HG03175 (cell line): ENCODE results near the gene ADAM15.

Experiments used
- ATAC-seq: cut with Tn5 transposase; IDR thresholded peaks from one replicate; pipeline ENCODE4 v1.9.1; 2021; ENCODE audit warnings: mild to moderate bottlenecking, moderate library complexity; ENCODE audit not compliant: unreplicated experiment

Gene ADAM15

DNA sequence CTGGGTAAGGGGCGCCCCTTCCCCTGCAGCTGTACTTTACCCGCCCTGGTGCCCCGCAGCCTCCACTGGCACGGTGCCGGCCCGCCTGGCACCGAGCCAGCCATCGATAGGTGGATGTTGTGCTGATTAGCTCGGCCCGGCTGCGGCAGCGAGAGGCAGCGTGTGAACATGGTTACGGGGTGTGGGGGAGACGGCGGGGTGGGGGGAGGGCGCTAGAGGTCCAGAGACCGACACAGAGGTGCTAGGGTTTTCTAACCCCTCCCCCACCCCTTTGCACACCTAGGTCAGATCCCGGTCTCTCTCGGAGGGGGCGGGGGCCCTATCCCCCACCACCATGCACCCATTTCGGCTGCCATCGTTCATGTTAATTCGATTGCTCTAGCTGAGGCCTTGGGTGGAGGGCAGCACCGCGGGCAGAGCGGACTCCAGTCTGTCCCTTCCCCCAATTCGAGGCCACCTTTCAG, 19.1 kb downstream of the ADAM15 start:
- no peak for ATAC-seq

DNA sequence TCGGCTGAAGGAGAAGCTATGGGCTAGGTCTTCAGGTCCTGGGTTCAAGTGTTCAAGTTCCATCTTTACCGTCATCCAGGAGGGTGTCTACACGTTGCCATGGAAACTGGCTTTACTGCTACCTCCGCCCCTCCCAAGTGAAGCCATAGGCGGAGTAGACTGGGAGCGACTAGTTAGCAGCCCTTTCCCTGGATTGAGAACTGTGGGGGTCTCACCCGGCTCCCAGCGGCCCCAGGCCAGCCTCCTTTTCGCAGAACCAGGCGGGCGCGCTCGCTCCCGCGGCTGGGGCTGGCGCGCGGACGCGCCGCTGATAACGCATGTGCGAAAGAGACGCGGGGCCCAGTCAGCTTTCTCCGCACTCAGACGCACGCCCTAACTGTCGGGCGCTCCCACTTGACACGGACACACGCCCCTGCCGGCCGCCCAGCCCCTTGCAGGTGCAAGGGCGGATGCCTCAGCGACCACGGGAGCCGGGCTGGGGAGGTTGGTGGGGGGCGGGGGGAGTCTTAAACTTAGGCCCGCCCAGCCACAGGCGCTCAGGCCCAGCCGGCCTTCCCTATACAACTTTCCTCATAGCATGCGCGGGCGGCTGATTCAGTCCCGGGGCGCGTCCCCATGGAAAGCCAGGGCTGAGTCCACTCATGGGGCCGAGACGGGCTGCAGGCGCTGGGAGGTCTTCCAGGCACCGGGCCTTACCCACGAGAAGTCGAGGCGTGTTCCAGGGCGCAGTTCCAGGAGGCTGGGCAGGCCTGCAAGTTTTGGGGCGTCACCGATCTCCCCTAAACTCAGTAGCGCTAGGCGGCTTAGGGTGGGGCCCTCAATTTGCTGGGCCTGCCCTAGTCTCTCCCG, 19.8 kb downstream of the ADAM15 start:
- no peak for ATAC-seq

DNA sequence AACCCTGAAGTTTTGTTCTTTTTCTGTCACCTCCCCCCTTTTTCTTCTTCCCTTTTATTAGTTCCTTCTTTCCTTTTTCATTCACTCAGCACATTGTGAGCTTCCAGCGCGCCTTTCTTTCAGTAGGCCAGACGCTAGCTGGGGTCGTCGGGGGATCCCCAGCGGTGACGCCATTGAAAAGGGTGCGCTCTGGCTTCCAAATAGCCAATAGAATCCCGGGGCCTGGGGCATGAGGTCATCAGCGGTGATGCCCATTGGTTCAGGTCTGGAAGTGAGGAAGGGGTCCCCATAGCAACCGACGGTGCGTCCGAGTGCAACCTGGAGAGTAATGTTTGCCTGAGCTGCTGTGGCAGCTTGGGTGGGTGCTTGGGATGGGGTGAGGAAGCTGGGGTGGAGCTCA, 20.6 kb downstream of the ADAM15 start:
- no peak for ATAC-seq

DNA sequence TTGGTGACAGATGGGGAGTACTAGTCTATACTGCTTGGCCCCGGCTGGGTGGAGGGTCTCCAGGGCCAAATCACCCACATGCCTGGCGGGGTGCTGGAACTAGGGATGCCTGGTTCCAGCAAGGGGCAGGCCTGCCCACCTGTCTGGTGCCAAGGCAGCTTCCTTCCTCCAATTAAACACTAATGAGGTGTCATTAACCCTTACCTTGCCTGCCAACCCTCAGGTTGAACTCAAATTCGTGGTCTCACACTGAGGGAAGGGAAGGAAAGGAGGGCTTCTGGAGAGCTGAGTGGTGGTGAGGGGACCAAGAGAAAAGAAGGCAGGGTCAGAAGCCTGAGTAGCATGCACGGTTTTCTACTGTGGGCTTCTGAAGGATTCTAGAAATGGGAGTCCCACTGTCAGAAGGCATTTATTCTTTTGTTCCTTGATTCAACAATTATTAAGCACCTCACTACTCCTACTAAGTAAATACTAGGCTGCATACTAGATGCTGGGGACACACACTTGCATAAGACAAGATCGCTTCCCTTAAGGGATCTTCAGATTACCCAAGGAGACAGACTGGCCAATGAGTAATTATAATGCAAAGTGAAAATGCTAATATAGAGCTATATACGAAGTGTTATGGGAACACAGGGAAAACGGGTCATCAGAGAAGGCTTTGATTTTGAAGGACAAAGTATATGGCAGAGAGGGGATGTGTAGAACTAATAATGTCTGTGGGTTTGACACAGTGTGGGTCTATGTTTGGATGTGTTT, 21.6 kb downstream of the ADAM15 start:
- ATAC-seq: no peak

DNA sequence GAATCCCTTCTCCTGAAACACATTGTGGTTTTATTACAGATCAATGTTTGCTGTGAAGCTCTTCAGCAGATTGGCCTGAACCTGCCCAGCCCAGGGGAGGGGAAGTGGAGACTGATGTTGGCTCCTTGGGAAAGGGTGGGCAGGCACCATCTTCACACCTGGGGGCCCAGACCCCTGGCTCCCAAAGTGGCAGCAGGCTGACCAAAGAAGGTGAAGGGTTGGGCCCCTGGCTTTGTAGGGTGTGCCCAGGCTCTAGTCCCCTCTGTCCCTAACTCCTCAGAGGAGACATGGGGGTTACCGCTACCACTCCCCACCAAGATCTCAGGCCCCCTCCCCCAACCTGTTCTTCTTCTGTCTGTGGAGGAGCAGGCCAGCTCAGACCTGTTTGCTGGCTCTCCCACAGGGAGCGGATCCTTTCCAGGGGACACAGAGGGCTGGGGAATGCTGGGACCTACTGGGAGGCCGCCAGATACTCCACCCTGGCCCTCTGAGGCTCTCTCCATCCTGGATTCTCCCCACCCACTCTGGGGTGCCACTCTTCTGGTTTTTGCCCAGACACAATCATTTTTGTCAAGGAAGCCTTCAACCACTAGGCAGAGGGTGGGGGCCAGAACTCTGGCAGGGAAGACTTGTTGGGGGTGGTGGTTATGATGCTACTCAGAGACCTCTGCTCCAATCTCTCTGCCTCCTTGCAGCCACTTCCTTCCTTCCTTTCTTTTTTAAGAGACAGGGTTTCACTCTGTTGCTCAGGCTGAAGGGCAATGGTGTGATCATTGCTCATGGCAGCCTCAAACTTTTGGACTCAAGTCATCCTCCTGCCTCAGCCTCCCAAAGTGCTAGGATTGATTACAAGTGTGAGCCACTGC, 22.5 kb downstream of the ADAM15 start:
- no peak for ATAC-seq

DNA sequence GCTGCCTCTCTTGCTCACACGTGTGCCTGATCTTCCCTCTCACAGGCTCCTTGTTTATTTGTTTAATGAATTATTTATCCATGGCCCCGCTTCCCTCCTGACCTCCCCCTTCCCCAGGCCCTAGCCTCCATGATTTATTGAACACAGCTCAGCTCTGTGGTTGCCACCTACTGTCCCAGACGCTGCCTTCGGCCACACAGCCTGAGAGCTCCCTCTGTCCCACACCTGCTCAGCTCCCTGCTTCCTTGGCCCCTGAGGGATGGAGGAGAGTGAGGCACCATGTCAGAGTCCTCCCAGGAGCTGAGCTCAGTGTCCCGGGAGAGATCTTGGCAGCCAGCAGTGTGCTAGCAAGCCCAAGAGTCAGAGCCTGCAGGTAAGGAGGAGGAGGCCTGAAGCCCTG, 24.4 kb downstream of the ADAM15 start:
- no peak for ATAC-seq

DNA sequence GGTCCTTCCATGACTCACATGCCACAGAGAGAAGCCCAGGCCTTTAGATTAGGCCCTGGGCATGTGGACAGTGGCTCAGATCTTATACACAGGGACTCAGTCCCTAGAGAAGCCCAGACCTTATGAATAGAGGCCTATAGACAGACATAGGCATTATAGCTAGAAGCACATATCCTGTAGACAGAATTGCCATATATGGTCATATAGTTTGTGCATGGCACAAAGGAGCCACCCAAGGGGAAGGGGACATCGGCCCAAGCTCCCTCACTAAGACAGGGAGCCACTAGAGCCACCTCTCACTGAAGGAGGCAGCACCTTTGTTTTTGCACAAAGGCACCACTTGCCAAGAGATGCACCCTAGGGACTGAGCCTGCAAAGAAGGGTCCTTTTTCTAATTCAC, 25.3 kb downstream of the ADAM15 start:
- no peak for ATAC-seq

DNA sequence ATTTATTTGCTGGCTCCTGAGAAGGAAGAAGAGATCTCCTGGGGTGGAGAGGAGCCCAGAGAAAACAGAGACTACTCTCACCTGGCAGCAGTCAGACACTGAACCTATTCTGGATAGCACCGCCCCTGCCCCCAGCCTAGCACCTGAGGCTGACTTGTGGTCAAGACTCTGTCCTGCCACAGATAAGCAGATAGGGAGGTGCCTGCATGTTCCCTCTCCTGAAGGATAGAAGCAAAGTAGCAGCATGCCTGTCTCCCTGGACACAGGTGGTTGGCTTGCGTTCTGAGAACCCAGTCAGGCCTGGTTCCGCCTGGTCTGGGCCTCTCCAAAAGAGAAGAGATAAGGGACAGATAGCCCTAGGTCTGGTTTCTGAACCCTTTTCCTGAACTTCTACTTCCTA, 26.2 kb downstream of the ADAM15 start:
- ATAC-seq: no peak

DNA sequence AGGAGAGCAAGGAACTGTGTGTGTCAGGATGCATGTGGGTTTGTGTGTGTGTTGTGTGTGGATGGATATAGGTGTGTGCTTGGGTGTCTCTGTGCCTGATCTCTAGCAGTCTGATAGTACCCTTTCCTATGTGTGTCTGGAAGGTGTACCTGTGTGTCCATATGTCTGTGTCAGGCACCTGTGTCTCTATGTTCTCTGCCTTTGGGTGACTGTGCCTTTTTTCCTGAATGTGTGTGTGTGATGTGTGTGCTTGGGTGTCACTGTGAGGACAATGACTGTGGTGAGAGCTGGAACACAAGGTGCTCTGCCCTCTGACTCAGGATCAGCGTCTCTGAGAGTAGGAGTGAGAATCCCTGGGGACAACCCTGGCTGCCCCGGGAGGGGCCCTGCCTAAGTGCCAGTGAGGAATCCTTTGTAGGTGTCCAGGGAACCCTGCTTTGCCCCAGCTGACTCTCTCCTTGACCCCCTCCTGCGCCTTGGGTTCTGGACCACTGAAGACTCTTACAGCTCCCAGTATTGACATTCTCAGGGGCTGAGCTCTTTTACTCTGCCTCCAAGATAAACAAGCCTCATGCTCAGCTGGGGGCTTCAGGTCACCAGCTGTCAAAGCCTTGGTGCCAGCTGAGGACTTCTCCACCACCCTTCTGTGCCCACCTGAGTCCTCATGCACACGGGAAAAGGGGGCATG, 26.8 kb downstream of the ADAM15 start:
- ATAC-seq: no peak

DNA sequence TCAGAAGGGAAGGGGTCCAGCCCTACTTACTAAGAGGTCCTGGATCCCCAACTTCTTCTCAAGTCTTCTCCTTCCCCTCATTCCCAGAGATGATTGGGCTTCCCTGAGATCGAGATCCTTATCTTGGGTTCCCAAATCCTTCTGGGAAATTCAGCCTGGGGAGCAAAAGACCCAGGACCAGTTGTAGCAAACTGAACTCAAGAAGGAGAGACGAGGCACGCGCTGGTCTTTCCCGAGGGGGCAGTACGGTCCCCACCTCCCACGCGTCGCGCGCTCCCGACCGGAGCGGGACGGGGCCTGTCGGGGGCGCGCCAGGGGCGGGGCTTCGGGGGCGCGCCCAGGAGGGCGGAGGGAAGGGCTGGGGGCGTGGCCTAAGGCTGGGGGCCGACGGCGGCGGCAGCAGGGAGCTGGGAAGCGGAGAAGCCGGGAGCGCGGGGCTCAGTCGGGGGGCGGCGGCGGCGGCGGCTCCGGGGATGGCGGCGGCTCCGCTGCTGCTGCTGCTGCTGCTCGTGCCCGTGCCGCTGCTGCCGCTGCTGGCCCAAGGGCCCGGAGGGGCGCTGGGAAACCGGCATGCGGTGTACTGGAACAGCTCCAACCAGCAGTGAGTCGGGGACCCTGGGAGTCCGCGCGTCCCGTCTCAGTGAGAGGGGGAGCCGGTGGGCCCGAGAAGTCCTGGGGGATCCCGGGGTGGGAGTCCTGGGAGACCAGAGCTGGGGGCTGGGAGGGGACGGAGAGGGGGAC, 27.5 kb downstream of the ADAM15 start, which contains the start of gene EFNA3:
Gene EFNA3, plus strand, starts transcription at position 369 of the 741 bp plus-strand sequence. Its CDS starts 105 bp downstream, at position 474.
- ATAC-seq: no peak

DNA sequence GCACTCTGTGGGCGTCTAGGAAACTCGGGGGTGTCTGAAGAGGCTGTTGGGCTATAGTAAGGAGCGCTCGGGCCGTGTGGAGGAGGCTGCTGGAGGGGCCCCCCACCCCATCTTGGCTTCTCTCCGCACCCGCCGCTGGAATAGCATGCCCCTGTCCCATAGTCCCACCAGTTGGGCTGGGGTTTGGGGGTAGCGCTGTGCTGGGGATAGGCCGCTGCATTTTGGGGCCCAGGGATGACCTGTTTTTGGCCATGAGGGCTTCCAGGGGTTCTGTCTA, 28.0 kb downstream of the ADAM15 start:
- ATAC-seq: no peak

DNA sequence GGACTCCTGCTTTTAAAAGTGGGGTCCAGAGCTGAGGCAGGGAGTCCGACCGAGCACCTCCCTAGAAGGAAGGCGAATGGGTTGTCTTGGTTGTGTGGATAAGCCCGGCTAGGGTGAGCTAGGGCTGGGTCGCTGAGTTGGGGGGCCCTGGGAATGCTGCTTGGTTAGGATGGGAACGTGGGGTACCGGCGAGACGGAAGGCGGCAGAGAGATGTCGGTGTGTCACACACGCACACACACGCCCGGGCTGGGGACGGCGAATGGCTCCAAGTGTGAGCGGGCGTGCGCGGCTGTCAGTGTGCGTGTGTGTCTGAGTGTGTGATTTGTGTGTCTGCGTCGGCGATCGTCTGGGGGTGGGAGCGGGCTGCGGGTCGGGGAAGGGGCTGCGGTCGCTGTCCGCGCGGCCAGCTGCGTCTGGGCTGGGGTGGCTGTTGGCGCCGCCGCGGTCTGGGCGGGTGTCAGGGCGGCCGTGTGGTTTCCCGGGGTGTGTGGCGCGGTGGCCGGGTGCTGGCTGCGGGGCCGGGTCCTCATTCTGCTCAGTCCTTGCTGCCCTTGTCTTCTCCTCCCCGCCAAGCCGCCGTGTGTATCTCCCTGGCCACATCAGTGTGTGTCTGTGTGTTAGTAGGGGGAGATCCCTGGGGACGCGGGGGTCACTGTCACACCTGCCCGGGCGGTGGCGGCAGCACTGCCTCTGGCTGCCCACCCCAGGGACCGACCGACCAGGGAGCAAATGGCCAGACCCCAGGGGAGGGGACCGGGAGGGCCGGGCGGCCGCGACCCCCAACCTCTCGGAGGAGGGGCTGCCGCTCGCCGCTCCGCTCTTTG, 28.6 kb downstream of the ADAM15 start:
- no peak for ATAC-seq

DNA sequence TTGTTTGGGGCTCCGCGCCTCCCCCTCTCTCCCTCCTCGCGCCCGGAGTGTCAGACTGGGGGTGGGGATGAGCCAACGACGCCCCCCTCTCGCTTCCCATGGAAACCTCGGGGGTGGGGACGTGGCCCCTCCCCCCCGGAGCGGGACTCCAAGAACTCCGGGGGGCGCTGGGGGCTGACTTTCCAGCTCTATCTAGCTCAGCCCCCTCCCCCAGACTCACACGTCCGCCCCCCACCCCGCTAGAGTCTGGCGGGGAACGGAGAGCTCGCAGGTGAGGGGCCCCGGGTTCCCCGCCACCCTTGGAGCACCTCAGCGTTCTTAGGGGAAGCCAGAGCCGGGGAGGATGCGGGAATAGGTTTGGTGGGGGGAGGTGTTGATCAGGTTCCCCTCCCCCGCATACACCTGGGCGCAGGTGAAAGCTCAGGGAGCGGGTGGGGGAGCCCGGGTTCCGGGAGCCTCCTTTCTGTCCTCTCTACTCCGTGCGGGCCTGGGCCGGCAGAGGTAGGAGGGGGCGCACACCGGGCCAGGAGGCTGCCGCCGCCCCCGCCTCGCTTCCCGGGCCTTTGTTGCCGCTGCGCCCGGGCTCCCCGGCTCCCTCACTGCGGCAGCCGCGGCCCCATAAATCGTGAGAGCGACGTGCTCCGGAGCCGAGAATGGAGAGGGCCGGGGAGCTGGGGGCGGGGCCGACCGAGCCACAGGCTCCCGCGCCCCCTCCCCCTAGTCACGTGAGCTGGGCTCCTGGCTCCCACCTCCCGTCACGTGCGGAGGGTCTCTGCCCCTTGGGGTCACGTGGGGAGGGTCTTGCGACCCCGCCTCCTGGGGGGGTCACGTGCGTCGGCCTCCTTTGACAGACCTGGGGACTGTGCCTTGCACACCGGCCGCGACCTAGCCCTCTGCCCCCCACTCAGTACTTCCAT, 29.5 kb downstream of the ADAM15 start:
- ATAC-seq: no peak

DNA sequence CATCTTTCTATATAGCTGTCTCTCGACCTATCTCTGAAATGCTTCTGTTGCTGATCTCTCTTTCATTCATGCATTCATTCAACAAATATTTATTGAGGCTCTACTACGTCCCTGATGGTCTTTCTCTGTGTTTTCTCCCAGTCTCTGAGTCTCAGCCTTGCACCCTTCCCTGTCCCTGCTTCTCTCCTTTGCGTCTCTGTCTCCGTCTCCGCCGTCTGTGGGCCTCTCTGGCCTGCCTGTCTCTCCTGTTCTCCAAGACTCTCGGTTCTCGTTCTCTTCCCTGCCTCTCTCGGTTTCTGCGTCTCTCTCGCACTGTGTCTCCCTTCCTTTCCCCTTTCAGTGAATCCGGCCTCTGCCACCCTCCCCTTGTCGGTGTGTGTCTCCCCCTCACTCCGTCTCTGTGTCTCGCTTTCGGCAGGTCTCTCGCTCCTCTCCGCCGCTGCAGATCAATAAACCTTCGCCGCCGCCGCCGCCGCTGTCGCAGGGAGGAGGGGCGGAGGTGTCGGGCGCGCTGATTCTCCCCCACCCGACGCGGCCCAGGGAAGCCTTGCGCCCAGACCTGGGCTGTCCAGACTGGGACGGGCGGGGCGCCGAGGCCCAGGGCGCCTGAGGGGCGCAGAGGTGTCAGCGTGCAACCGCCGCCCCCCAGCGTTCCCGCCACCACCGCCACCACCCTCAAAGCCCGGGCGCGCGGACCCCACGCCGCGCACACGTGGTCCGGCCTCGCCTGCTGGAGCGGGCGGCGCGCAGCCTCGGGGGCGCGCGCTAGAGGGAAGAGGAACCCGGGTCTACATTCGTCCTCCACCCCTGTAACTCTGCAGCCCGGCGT, 30.6 kb downstream of the ADAM15 start:
- no peak for ATAC-seq

DNA sequence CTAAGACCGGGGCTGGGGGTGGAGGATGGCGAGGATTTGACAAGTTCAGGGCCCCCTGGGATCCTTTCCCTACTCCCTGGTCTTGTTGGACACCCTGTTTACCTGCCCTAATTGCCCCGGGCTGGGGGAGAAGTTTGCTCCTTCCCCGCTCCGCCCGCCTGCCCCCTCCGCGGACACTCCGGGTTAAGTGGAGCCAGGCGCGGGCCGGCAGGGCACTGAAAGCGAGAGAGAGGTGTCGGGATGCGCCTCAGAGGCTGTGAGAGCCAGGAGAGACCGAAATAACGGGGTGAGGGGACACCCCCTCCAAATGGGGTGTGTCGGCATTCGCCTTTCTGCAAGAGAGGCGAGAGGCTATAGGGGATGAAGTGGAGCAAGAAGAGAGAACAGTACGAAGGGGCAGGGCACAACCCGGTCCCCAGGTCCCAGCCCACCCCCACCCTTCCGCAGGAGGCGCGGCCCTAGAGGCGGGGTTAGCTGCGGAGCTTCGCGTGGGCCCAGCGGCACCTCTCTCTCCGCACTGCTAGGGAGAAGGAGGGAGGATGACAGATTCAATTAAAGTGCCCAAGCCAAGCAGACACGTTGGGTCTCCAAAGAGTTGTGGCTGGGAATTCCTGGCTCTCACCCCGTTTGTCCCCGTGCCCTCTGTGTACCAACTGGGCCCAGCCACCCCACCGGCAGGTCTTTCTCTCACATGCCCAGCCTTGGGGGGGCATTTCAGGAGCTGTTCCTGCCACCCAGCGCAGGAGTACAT, 31.4 kb downstream of the ADAM15 start:
- no peak for ATAC-seq

DNA sequence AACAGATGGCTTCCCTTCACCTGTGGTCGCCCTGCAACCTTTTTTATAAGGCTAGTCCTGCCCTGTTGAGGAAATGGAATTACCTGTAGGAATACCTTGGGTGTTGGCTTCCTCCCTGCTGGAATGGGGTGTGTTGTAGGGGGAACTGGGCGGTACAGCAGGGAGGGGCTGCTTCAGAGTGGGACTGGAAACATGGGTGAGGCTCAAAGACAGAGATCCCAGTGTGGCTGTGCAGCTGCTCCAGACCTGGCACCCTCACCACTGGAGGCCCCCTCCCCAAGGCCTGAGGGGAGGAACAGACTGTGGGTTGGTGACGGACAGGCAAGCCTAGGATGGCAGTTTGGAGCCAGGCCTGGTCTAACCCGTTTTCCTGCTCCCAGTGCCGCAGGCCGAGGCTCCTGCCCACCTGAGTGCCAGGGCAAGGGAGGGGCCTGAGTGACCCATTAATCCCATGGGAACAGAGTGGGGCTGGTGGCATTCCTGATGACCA, 32.0 kb downstream of the ADAM15 start:
- ATAC-seq: no peak
